ENCODE measurements around the gene SMARCC1.

SMARCC1 gene

GRCh38 chr3:47586746-47587145, 194.9 kb downstream of the SMARCC1 start:
- DNase-seq (ENCODE audit: low spot score), result no peak

DNA sequence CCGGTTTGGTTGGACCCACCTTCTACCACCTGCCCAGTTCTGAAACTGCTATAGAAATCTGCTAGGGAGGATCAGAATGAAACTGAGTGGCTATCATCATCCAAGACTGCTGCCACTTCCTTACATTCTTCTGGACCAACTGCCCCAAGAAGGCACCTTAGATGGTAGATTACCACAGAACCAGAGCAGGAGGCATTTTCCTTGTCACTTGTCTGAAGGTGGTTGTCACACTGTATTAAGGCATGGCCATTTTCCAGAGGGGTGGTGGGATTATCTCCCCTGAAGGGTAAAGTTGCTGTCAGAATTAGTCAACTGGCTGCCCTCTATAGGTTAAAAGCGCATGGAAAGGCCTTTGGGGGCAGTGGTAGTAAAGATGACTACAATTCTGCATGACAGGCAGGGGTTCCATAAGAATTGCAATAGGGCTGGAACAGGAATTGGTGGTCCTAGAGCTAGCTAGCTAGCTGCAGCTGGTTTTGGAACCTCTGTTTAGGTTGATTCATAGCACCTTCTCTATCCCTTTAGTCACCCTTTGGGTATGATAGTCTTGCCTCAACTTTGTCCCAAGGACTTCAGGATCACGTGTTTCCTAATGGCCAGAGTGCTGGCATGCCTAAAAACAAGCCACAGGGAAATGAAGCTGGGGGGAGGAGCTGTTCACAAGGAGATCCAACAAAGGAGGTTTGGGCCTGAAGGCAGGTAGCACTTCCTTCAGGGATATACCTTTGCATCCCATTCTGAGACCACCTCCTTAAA, 198.2 kb downstream of the SMARCC1 start:
- DNase-seq (ENCODE audit: low spot score), result no peak

GRCh38 chr3:47581835-47582234, 199.9 kb downstream of the SMARCC1 start:
- DNase-seq (ENCODE audit: low spot score), result no peak

GRCh38 chr3:47581422-47581821, 200.3 kb downstream of the SMARCC1 start:
- DNase-seq (ENCODE audit: low spot score), result no peak

DNA sequence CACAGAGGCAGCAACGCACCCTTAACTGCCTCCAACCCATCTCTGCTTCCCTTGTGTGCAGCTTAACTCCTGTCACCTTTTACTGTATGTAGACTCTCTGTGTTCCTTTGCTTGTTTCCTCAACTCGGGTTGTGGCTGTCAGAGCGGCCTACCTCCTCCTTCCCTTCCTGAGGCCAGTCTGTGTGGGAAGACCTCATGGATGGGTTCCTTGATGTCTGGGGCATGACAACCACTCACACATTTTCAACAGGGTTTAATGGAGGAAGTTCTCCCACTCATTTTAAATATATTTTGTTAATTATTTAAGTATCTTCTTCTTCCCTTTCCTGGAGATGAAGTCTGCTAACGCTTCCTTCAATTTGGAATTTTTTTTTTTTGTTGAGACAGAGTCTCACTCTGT, 201.2 kb downstream of the SMARCC1 start:
- no peak for DNase-seq (ENCODE audit: low spot score)

GRCh38 chr3:47579875-47580274, 201.8 kb downstream of the SMARCC1 start:
- no peak for DNase-seq (ENCODE audit: low spot score)

- DNase-seq (ENCODE audit: low spot score), result peak; percentile 56
These were observed 202.7 kb downstream of the SMARCC1 start, which contains the start of gene CSPG5 for GRCh38 chr3:47578691-47579632. Gene CSPG5, minus strand, starts transcription at chr3:47578865. Its CDS starts 172 bp downstream, at chr3:47578693.

- peak; percentile 88 for DNase-seq (ENCODE audit: low spot score)
These were observed 203.5 kb downstream of the SMARCC1 start for GRCh38 chr3:47578119-47578632.

- DNase-seq (ENCODE audit: low spot score), result peak; percentile 61
These were observed 204.0 kb downstream of the SMARCC1 start for GRCh38 chr3:47577583-47578118.

GRCh38 chr3:47573190-47574172, 208.2 kb downstream of the SMARCC1 start:
- DNase-seq (ENCODE audit: low spot score), result no peak

DNA sequence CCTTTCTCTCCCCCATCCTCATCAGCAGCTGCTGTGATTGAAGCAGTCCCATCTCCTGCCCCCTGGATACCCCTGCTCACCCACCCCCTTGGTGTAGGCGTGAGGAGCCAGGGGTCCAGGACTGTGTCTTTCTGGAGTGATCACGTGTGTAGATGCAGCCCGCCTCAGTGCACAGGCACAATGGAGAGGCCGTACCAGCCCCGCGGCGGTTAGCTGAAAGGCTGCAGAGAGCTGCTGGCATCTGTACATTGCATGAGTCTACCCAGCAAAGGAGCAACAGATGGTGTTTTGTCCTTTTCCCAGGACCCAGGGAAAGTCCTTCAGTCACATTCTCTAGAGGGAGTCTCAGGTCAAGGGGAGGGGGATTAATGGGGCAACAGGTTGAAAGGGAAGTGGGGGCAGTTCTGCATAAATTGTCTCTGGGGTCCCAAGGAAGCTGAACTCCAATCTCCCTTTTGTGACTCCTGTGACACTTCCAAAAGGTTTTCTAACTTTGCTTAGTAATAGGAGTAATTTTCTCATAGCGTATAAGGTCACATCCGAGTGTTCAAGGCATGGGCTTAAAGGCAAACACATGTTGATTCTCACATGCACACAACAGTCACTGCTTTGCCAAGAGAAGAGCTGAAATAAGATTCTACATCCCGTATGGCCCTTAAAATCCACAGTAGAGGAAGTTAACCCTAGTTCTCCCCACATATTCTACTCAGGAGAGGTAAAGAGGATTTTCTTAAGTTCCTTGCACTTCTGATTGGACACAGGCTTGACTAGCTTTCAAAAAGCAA, 210.1 kb downstream of the SMARCC1 start:
- no peak for DNase-seq (ENCODE audit: low spot score)

DNA sequence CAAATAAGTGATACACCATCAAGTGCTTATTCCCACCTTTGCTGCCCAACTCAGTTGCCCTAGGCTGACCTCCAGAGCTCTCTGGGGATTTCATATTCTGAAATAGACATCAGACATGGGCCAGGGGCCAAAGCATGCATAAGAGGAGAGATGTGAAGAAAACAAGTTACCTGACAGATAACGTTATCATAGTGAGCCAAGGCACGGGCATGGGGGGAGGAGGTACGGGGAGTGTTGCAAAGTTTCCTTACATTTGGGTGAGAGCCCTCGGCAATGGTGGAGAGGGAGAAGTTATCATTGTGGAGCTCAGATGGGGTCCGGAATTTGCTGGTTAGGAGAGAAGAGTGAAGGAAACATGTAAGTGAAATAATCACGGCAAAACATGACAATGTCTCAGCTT, 212.8 kb downstream of the SMARCC1 start:
- no peak for DNase-seq (ENCODE audit: low spot score)

- no peak for DNase-seq (ENCODE audit: low spot score)
These were observed 214.5 kb downstream of the SMARCC1 start for GRCh38 chr3:47567149-47567548.

- DNase-seq (ENCODE audit: low spot score), result no peak
These were observed 215.0 kb downstream of the SMARCC1 start for GRCh38 chr3:47566667-47567066.

DNA sequence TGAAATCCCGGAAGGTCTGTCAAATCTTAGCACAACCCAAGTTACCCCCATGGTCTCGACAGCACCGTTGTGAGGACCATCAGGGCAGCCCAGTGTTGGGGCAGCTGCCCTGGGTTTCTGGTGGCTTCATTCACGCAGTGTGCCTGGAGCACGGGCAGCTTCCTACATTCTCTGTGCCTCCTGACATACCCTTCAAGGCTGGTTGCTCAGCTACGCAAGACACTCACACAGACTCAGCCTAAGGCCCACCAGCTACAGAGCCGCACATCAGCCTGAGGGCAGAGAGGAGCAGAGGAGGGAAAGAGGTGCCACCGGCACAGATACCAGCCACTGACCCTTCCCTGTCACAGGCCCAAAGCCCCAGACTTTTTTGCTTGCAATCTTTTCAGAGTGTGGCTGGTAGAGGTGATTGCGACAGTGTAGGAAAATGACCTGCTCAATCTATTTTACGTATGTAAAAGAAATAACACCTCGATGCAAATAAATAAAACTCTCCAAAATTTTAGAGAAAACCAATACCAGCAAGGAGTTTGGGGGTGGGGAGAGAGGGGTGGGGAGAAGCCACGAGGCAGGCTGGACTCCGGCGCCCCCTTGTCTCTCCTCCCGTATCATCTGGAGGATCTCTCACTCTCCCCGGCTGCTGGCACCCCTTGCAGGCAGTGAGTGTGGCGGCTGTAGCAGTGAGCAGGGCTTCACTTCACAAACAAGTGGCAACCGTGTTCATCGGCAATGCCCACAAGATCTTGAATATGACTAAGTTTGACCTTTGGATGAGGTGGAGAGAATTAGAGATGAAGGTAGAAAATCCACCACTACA, 215.8 kb downstream of the SMARCC1 start:
- DNase-seq (ENCODE audit: low spot score), result no peak

GRCh38 chr3:47556351-47556750, 225.3 kb downstream of the SMARCC1 start:
- no peak for DNase-seq (ENCODE audit: low spot score)

- DNase-seq (ENCODE audit: low spot score), result no peak
These were observed 227.4 kb downstream of the SMARCC1 start for GRCh38 chr3:47554335-47554734.

- no peak for DNase-seq (ENCODE audit: low spot score)
These were observed 228.3 kb downstream of the SMARCC1 start for GRCh38 chr3:47553407-47553806.

GRCh38 chr3:47542471-47543173, 239.1 kb downstream of the SMARCC1 start:
- DNase-seq (ENCODE audit: low spot score), result no peak

All from HuH-7.5 (cell line).